Measurements from ENCODE around the gene RAB7B.

RAB7B gene

GRCh38 chr1:205934788-205935187 lies 68.4 kb downstream of the RAB7B start:
- Histone ChIP-seq H2AFZ (ENCODE audit: low read depth, low read length) (no peak overlapping the region), H3K4me1 (ENCODE audit: low read length) (peaks cover 60% of the 10 kb centered on the region), H4K20me1 (ENCODE audit: insufficient read depth, low read length) (no peaks in the 10 kb centered on the region), H3K4me2 (ENCODE audit: low read length) (no peak overlapping the region), H3K9me3 (ENCODE audit: insufficient read depth, low read length) (no peaks in the 10 kb centered on the region), H3K27ac (ENCODE audit: low read length) (no peak overlapping the region), H3K4me3 (ENCODE audit: low read length) (no peak overlapping the region), H3K36me3 (replicated peaks; ENCODE audit: low read depth, low read length) (no peaks in the 10 kb centered on the region), H3K9ac (ENCODE audit: low read length) (no peak overlapping the region), H3K27me3 (ENCODE audit: low read depth, low read length) (peaks cover 12% of the 10 kb centered on the region), H3K79me2 (ENCODE audit: low read length) (no peaks in the 10 kb centered on the region)
- TF ChIP-seq EZH2phosphoT487 (IDR thresholded peaks at IDR 0.05; ENCODE audit: low read depth) (no peak), CTCF (IDR thresholded peaks at IDR 0.05; ENCODE audit: low read depth, low read length) (no peak)

GRCh38 chr1:205933671-205934618 lies 69.2 kb downstream of the RAB7B start:
- no peak overlapping the region for H3K9ac ChIP-seq (ENCODE audit: low read length)
- no peaks in the 10 kb centered on the region for H3K79me2 ChIP-seq (ENCODE audit: low read length)
- TF ChIP-seq EZH2phosphoT487 (IDR thresholded peaks at IDR 0.05; ENCODE audit: low read depth) (no peak), CTCF (IDR thresholded peaks at IDR 0.05; ENCODE audit: low read depth, low read length) (no peak)
- no peak overlapping the region for H3K4me3 ChIP-seq (ENCODE audit: low read length)
- H3K4me1 ChIP-seq (ENCODE audit: low read length), result peaks cover 51% of the 10 kb centered on the region
- no peaks in the 10 kb centered on the region for H4K20me1 ChIP-seq (ENCODE audit: insufficient read depth, low read length)
- H3K27ac ChIP-seq (ENCODE audit: low read length), result no peak overlapping the region
- peaks cover 12% of the 10 kb centered on the region for H3K27me3 ChIP-seq (ENCODE audit: low read depth, low read length)
- no peak overlapping the region for H2AFZ ChIP-seq (ENCODE audit: low read depth, low read length)
- H3K9me3 ChIP-seq (ENCODE audit: insufficient read depth, low read length), result no peaks in the 10 kb centered on the region
- no peak overlapping the region for H3K4me2 ChIP-seq (ENCODE audit: low read length)
- no peaks in the 10 kb centered on the region for H3K36me3 ChIP-seq (replicated peaks; ENCODE audit: low read depth, low read length)

- Histone ChIP-seq H2AFZ (ENCODE audit: low read depth, low read length) (no peak overlapping the region), H3K4me3 (ENCODE audit: low read length) (no peak overlapping the region), H3K9me3 (ENCODE audit: insufficient read depth, low read length) (no peaks in the 10 kb centered on the region), H4K20me1 (ENCODE audit: insufficient read depth, low read length) (no peaks in the 10 kb centered on the region), H3K9ac (ENCODE audit: low read length) (no peak overlapping the region), H3K36me3 (replicated peaks; ENCODE audit: low read depth, low read length) (no peaks in the 10 kb centered on the region), H3K4me2 (ENCODE audit: low read length) (no peak overlapping the region), H3K79me2 (ENCODE audit: low read length) (no peaks in the 10 kb centered on the region), H3K4me1 (ENCODE audit: low read length) (peaks cover 40% of the 10 kb centered on the region), H3K27ac (ENCODE audit: low read length) (no peak overlapping the region), H3K27me3 (ENCODE audit: low read depth, low read length) (peaks cover 12% of the 10 kb centered on the region)
- no peak for TF ChIP-seq EZH2phosphoT487 (IDR thresholded peaks at IDR 0.05; ENCODE audit: low read depth)
- no peak for TF ChIP-seq CTCF (IDR thresholded peaks at IDR 0.05; ENCODE audit: low read depth, low read length)
Observed at GRCh38 chr1:205932776-205933175, 70.4 kb downstream of the RAB7B start.

GRCh38 chr1:205930799-205931281 lies 72.4 kb downstream of the RAB7B start:
- Histone ChIP-seq H2AFZ (ENCODE audit: low read depth, low read length) (no peak overlapping the region), H3K27me3 (ENCODE audit: low read depth, low read length) (peaks cover 12% of the 10 kb centered on the region)

More at GRCh38 chr1:205930799-205931281, 72.4 kb downstream of the RAB7B start:
- no peaks in the 10 kb centered on the region for H3K79me2 ChIP-seq (ENCODE audit: low read length)
- no peak overlapping the region for H3K27ac ChIP-seq (ENCODE audit: low read length)
- H3K9ac ChIP-seq (ENCODE audit: low read length), result no peak overlapping the region
- no peaks in the 10 kb centered on the region for H3K36me3 ChIP-seq (replicated peaks; ENCODE audit: low read depth, low read length)
- H3K4me3 ChIP-seq (ENCODE audit: low read length), result no peak overlapping the region
- no peaks in the 10 kb centered on the region for H4K20me1 ChIP-seq (ENCODE audit: insufficient read depth, low read length)
- no peaks in the 10 kb centered on the region for H3K9me3 ChIP-seq (ENCODE audit: insufficient read depth, low read length)
- no peak for TF ChIP-seq CTCF (IDR thresholded peaks at IDR 0.05; ENCODE audit: low read depth, low read length)
- TF ChIP-seq EZH2phosphoT487 (IDR thresholded peaks at IDR 0.05; ENCODE audit: low read depth), result no peak
- H3K4me2 ChIP-seq (ENCODE audit: low read length), result no peak overlapping the region
- peaks cover 29% of the 10 kb centered on the region for H3K4me1 ChIP-seq (ENCODE audit: low read length)

All from OCI-LY3 (cell line).